Testis (tissue), 3 donors: ENCODE results near the gene KIF26B. TPM values are rescaled to one million over a fixed set of nuclear protein-coding genes. Genes with fewer than 3 reads are reported as not detected.
A peak's percentile ranks its signal among the peaks of the same experiment; 100 is the strongest.

Source experiments
- DNase-seq: peaks from one replicate; pipeline ENCODE4 v3.0.0-alpha.2; 2019
- H3K27ac ChIP-seq, 2 donors: fragments of 200-600 bp; sonication (generic); one replicate each; pipeline ENCODE4 v1.5.1; 2019
- H3K27me3 ChIP-seq: fragments of 200-600 bp; sonication (generic); one replicate; pipeline ENCODE4 v1.5.1; 2019
- H3K36me3 ChIP-seq: fragments of 200-600 bp; sonication (generic); one replicate; pipeline ENCODE4 v1.5.1; 2017; ENCODE audit warnings: low read depth; ENCODE audit errors: missing control alignments
- H3K4me1 ChIP-seq: fragments of 200-600 bp; sonication (generic); one replicate; pipeline ENCODE4 v1.5.1; 2019
- H3K4me3 ChIP-seq, 2 donors: fragments of 200-600 bp; sonication (generic); one replicate each; pipeline ENCODE4 v1.5.1; 2017 to 2019
- H3K9me3 ChIP-seq: fragments of 200-600 bp; sonication (generic); one replicate; pipeline ENCODE4 v1.5.1; 2017
- CTCF ChIP-seq, 3 experiments: fragments of 450-650 bp in 2 of 3; fragments of 200-600 bp in 1 of 3; sonication (generic) in 1 of 3; IDR thresholded peaks; one replicate each; pipeline ENCODE4 v1.5.1; 2016 to 2019; ENCODE audit warnings: antibody characterized with exemption in 3 of 3, mild to moderate bottlenecking in 2 of 3, moderate library complexity in 1 of 3
- POLR2A ChIP-seq: fragments of 450-650 bp; IDR thresholded peaks from one replicate; pipeline ENCODE4 v1.6.1; 2017; ENCODE audit warnings: antibody characterized with exemption, mild to moderate bottlenecking, moderate library complexity
- WGBS, 2 donors: methylation state at CpG; one replicate each; pipeline ENCODE4 v1.1.5; 2018; 5-methylcytosine and 5-hydroxymethylcytosine counted together
- intact Hi-C: fragments of 100-400 bp; cut with DNase I; formaldehyde crosslinking; loops from one replicate; pipeline ENCODE4 v1.15.1; 2023; ENCODE audit warnings: low total_unique reads
- polyA plus RNA-seq: library from polyadenylated mRNA; stranded (reverse); fragments of 350-450 nt; fragmentation: Illumina TruSeq; extraction: RNeasy Lipid Tissue Mini Kit (QIAGEN cat#74804); gene quantifications from one replicate; pipeline ENCODE4 v1.2.3, GENCODE V29; 2014; ENCODE audit warnings: low read depth, low replicate concordance; ENCODE audit not compliant: insufficient read depth
- total RNA-seq, 2 donors: library from RNA; depleted of rRNA; stranded (reverse); fragments of >200 nt; gene quantifications; one replicate each; pipeline ENCODE4 v1.2.3, GENCODE V29; 2016

The KIF26B gene
- total and polyA plus RNA-seq, 3 donors from 2014 or later: 3.0 to 4.8 (median 3.1) TPM

GRCh38 chr1:245156736-245157505, 2.1 kb downstream of the KIF26B start:
- H3K4me1 ChIP-seq: peaks cover 8% of the 10 kb centered on the region
- 15 to 18% methylated on average over 17 to 20 of the region's 44 CpGs for WGBS, 2 donors
- intact Hi-C loops: loop anchor here (10.0 kb wide), 2 partner anchors 848 to 1338 kb away; no protein-coding TSS in a partner anchor
- H3K4me3 ChIP-seq: peak overlapping the region; percentile 42 to 64
- no peak for DNase-seq
- no peaks in the 10 kb centered on the region for H3K27me3 ChIP-seq
- H3K27ac ChIP-seq: no peak overlapping the region
- H3K9me3 ChIP-seq: no peaks in the 10 kb centered on the region
- H3K36me3 ChIP-seq: no peaks in the 10 kb centered on the region
- TF ChIP-seq POLR2A (no peak), CTCF (IDR thresholded peaks at IDR 0.05) (no peak)

- no peak for DNase-seq
Observed at GRCh38 chr1:245158913-245159312, 4.1 kb downstream of the KIF26B start.

GRCh38 chr1:245160288-245160687, 5.5 kb downstream of the KIF26B start:
- no peaks in the 10 kb centered on the region for H3K36me3 ChIP-seq
- H3K27ac ChIP-seq: no peak overlapping the region
- intact Hi-C loops: no loop called here

More at GRCh38 chr1:245158913-245159312, 4.1 kb downstream of the KIF26B start:
- H3K9me3 ChIP-seq: no peaks in the 10 kb centered on the region
- H3K4me1 ChIP-seq: peaks cover 3% of the 10 kb centered on the region
- intact Hi-C loops: loop anchor here (10.0 kb wide), 2 partner anchors 846 to 1336 kb away; no protein-coding TSS in a partner anchor
- H3K4me3 ChIP-seq: no peak overlapping the region
- H3K27me3 ChIP-seq: no peaks in the 10 kb centered on the region
- H3K36me3 ChIP-seq: no peaks in the 10 kb centered on the region
- 90 to 92% methylated on average over 3 of the region's 3 CpGs for WGBS, 2 donors
- H3K27ac ChIP-seq: no peak overlapping the region
- TF ChIP-seq POLR2A (no peak), CTCF (IDR thresholded peaks at IDR 0.05) (no peak)

GRCh38 chr1:245160741-245161400, 6.1 kb downstream of the KIF26B start:
- WGBS, 2 donors: 56 to 65% methylated on average over 6 of the region's 6 CpGs
- Histone ChIP-seq H3K27me3 (no peaks in the 10 kb centered on the region), H3K36me3 (no peaks in the 10 kb centered on the region), H3K4me3 (no peak overlapping the region), H3K27ac (no peak overlapping the region), H3K4me1 (no peaks in the 10 kb centered on the region), H3K9me3 (no peaks in the 10 kb centered on the region)
- intact Hi-C loops: no loop called here
- no peak for DNase-seq
- TF ChIP-seq CTCF (IDR thresholded peaks at IDR 0.05) (no peak), POLR2A (no peak)

More at GRCh38 chr1:245160288-245160687, 5.5 kb downstream of the KIF26B start:
- TF ChIP-seq CTCF (IDR thresholded peaks at IDR 0.05) (no peak), POLR2A (no peak)
- no peaks in the 10 kb centered on the region for H3K27me3 ChIP-seq
- WGBS, 2 donors: 65 to 67% methylated on average over 5 of the region's 5 CpGs
- H3K9me3 ChIP-seq: no peaks in the 10 kb centered on the region
- H3K4me1 ChIP-seq: no peaks in the 10 kb centered on the region
- DNase-seq: no peak
- H3K4me3 ChIP-seq: no peak overlapping the region
